ENCODE measurements around the gene SMIM36.
A peak's percentile ranks its signal among the peaks of the same experiment; 100 is the strongest.
"Not testable (repeated sequence)": the region's sequence is repeated elsewhere in the genome, so short reads cannot be mapped to it uniquely, and the experiment has no call there.

Gene SMIM36

DNA sequence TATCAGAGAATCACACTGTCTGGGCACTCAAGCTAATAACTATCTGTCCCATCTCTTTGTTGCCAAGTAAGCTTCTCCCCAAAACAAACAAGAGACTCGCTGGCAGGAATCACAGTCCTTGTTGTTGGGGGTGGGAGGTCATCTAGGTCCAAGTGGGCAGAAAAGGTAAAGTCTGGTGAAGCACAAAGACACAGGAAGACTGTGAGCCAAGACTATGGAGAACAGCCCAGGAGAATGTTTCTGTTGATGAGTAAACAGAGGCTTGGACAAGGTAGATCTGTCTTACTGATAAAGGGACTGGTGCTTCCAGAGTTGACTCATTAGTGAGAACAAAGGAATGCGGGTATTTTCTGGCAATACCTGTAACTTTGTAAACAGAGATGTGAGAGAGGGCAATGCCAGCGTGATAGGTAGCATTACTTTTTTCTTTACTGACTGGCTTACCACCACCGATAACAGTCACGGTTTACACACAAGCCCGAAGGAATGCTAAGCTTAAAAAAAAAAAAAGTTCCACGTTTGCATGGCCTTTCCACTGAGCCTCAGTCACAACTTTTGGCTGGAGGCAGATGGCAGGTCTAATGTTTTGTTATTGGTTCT is 78.1 kb downstream of the SMIM36 start:
- DNase-seq = no peak

DNA sequence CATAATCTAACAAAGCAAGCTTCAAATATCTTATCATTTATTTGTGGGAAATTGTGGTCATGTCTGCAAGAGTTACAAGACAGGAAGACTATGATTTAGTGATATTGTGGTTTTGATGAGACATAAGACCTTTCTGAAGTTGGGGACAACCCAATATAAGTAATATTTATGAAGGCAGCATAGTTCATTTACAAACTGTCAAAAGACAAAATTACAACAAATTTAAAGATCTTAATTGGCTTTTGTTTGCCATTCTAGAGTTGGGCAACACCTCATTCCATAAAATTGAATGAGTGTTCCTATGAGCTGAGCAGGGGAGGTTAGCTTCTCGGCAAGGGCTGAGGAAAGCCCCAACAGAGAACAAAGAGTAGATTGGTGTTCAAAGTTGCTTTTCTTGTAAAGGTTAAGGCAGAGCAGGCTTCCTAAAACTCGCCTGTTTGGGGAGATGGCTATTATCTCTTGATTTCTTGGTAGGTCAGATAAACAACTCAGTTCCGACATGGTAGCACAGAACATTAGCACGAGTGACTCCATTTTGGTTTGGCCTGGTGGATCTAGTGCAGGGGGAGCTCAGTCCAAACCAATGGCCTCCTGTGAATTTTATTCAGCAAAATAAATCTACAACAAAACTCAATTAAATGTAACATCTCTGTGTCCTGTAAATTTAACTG is 78.8 kb downstream of the SMIM36 start:
- no peak for DNase-seq

DNA sequence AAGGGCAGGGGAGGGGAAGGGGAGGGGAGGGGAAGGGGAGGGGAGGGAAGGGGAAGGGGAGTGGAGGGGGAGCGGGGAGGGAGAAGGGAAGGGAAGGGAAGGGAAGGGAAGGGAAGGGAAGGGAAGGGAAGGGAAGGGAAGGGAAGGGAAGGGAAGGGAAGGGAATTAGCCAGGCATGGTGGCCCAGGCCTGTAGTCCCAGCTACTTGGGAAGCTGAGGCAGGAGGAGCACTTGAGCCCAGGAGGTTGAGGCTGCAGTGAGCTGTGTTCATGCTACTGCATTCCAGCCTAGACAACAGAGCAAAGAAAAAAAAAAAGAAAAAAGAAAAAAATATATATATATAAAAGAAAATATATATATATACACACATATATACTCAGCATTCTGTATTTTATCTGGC is 79.3 kb downstream of the SMIM36 start:
- not testable (repeated sequence) for DNase-seq

DNA sequence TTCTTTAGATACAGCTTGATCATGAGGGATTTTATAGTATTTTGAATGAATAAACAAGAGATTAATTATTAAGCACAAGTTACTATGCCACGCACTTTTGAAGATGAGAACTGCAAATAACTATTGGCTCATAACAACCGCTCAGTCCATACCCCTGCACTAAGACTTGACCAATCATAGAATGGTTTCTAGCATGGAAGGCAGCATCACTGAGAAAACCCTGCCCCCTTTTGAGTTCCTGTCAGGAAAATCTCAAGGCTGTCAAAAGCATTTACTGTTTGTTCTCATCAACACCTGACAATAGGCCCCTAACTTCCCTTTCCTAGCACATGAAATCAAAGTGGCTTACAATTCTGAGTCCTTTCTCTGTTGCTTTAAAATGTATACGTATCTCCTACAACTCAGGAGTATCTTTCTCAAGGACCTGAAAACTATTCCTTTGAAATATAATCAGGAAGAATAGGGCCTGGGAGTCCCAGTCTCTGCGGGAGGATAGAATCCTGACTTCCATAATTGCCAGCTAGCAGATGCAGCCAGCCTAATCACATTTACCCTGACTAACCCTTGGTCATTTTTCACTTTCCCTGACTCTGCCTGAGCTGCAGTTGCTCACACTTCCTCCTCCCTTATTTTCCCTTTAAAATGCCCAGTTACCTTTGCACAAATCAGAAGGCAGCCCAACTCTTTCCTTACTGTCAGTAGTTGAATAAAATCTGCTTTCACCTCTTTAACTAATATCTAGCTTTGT is 80.5 kb downstream of the SMIM36 start:
- peak in 1 of 2 experiments; percentile 4 for DNase-seq

DNA sequence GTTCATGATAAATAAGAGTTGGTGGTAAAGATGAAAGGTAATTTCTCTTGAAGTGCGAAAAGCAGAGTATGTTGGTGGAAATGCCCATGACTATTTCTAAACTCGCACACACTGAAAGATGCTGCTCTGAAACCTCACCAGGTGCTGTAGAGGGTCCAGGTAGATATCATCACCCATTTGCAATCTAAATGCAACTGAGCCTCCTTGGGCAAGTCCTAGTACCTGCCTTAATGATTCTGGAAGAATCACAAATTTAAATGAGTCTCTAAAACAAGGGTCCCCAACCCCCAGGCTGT is 83.7 kb downstream of the SMIM36 start:
- DNase-seq = no peak

DNA sequence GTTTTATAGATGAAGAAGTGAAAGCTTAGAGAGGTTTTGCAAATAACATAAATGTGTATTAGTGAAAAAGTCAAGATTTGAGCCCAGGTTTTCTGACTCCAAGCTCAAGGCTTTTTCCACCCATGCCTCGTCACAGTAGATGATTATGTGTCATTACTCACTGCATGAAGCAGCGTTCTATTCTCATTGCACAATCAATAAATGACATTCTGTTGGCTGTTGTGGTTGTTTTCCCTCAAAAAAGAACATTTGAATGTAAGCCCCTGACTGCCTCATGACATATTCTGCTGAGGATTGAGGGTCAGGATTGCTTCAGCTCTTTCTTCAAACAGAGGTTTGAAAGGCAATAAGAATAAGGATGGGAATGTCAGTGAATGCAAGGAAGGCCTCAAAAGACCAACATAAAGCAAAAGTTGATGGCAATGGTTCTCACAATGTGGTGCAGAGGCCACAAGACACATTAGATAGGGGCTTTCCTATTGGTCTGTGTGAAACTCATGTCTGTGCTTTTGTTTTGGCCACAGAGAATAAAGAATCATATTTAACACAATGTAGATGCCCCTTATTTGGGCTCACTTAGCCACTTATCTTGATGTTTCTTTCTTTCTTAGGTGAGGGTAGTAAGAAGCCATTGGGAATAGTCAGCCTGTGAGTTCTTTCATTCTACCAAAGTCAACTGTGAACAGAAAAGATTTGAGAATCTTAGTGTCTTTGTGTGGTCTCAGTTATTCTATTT is 84.2 kb downstream of the SMIM36 start:
- DNase-seq = no peak

DNA sequence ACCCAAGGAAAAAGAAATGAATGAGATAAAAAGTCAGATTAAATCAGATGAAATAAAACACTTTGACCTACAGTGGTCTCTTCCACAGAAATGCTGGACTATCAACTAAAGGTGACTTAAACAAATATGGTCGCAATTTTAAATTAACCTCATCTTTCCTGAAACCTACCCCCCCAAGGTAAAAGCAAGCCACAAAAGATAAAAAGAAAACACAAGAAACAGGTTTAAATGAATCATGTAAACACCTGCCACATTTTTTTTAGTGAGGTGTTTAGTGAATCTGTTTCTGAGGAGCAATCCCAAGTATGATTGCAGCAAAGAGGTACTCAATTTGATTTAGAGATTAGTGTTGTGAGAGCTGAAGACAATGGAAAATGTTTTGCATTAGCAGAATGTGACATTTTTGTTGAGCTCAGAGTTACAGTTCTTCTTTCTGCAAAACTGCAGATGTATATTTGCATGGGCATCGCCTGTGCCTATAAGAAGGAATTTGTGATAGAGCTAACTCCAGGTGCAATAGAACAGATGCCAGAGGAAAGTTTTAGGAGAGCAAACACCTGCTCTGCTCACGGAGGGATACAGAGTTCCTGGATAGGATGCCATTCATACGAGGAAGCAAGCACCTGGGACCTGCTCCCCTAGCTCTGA is 86.2 kb downstream of the SMIM36 start:
- peak in 1 of 2 experiments; percentile 7 for DNase-seq

DNA sequence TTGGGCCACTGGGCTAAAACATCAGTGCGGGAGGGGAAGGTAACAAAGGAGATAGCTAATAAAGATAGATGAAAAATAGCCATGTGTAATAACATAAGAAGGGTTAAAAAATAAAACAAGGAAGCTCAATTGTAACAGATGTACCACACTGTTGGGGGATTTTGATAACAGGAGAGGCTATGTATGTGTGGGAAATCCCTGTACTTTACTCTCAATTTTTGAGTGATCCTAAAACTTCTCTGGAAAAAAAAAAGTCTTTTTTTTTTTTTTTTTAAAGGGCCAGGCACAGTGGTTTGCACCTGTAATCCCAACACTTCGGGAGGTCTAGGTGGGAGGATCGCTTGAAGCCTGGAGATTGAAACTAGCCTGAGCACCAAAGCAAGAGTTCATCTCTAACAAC is 87.7 kb downstream of the SMIM36 start:
- no peak for DNase-seq

DNA sequence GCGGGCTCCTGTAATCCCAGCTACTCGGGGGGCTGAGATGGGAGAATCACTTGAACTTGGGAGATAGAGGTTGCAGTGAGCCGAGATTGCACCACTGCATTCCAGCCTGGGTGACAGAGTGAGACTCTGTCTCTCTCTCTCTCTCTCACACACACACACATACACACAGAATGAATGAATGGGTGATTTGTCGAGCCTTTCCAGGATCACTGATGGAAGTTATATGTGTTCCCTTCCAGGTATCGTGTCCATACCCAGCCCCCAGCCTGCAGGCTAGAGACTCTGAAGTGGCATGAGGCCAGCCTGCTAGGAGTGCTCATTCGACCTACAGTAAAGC is 88.5 kb downstream of the SMIM36 start:
- DNase-seq = not testable (repeated sequence)

DNA sequence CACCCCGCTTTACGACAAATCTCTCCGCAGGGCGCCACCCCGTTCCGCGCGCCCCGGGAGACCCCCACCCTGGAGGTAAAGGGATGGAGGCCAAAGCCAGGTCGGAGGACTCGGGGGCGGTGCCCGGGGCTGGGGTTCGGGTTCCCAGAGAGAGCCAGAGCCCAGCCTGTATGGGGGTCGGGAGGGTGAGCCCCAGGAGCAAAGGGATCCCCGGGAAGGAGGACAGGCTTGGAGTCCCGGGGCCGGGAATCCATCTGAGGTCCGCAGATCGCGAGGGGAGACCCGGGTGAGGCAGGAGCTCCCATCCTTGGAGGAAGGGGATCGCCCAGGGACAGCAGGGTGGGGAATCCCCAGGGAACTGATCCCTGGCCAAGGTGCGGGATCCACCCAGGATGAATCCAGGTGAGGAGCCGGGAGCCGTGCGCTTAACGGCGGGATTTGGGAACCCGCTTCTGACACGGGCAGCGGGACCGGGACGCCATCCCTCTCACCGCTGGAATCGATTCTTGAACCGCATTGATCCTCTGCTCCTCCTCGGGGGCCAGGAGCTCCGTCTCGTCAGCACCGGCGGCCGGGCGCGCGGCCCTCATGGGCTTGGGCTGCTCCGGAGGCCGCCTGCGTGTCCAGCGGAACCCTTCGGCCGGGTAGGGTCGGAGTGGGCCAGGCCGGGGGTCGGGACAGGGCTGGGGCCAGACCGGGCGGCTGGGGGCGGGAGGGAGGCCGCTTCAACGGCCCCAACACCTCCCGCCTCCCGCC is 89.9 kb downstream of the SMIM36 start, which contains the start of gene MMD:
Gene MMD (minus strand): TSS at position 657 of the 756 bp plus-strand sequence. CDS start 140 bp downstream, at position 517.
- peak in 1 of 2 experiments; percentile 61 for DNase-seq

DNA sequence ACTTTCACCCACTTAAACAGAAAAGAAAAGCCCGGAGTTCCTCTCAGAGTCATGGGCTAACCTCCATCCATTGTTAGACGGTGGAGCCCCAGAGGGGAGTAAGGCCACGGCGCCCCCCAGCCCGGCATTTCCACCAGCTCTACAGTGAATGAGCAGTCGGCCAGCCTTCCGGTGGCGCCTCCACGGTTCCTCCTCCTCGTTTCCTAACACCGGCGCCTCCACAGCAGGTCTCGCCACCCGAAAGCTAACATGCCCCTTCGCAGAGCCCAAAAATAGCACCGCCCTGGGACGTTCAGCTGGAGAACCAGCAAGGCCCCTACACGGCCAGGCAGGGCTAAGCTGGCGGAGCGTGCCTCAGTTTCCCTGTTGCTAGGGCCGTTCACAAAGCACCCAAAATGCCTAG is 90.5 kb downstream of the SMIM36 start:
- DNase-seq = peak in 1 of 2 experiments; percentile 26

DNA sequence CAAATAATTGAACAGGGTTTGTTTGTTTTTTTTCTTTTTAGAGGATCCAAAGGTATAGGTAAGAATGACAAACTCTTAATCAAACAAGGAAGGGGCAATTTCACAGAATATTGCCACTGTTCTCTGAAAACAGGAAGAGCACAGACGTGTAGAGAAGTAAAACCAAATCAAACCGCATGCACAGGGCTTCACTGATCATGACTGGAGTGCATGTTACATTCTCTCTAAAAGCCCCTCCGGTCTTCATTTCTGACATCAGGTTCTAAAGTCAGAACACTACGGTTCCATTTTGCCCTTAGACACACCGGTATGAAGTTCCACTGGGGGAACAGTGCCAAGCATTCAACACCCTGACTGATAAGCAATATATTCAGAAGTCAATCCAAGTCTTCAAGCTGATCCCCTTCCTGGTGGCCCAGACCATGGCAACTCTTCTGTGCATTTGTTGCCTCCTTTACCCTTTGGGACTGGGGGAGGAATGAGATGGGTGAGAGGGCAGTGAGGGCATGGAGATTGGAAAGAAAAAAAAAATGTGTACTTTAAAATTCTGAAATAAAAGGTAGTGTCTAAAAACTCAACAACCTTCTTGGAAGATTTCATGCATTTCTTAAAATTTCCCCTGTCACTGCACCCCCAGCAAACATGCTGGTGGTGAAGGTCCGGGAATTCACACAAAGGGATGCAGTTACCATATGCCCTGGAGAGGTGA is 91.0 kb downstream of the SMIM36 start:
- DNase-seq = no peak

DNA sequence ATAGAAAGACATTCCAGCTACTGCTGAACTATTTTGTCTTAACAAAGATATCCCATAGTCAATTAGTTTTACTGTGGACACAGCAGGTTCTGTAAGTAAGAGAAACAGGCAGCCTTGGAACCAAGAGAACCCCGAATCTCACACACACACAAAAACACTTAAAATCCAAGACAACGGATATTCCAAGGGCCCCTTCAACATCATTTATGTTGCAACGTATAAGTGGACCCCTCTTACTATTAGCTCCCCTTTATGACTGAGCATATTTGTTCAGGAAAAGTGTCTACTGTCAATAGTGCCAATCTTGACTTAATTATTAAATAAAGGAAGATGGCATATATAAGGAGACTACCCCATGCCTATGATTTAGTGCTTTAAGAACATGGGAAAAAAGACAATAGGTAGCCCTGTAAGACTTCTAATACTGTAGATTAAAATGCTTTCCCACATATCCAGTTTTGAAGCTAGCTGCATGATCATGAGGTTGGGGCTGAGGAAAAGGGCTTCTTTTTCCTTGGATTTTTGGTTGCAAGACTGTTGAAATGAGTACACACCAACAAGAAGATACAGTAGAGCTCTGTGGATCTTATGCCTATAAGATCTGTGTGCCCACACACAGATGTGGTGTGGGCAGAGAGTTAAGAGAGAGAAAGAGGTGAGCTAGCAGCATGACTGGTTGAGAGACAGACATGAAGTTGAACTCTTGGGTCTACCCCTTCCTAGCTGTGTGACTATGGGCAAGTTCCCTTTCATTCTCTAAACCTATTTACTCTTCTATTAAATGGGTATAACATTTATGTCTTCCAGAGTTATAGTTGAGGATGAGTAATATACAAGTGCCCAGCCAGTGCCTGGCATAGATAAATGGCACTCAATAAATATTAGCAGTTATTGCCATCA is 92.6 kb downstream of the SMIM36 start:
- no peak for DNase-seq

DNA sequence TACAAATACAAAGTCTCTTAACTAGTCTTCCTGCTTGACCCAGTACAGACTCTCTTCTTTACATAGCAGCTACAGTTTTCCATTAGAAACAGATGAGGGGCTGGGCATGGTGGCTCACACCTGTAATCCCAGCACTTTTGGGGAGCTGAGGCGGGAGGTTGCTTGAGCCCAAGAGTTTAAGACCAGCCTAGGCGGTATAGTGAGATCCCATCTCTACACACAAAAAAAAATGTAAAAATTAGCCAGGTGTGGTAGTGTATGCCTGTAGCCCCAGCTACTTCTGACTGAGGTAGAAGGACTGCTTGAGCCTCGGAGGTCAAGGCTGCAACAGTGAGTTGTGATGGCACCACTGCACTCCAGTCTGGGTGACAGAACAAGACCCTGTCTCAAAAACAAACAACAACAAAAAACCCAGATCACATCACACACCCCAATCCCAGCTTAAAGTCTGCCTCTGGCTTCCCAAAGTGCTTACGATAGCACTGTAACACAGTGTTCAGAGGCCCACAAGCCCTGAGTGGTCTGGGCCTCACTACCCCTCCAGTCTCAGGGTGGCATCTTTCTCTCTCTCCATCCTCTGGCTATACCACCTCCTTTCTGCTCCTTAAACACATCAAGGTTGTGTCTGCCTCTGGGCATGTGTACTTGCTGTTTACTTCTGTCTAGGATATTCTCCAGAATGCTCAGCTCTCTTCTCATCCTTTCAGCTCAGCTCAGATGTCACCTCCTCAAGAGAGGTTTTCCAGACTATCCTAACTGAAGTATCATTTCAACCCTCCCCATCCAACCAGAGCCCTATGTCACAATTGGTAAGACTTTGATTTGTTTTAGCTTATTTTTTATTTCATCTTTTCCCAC is 93.6 kb downstream of the SMIM36 start:
- DNase-seq = no peak

DNA sequence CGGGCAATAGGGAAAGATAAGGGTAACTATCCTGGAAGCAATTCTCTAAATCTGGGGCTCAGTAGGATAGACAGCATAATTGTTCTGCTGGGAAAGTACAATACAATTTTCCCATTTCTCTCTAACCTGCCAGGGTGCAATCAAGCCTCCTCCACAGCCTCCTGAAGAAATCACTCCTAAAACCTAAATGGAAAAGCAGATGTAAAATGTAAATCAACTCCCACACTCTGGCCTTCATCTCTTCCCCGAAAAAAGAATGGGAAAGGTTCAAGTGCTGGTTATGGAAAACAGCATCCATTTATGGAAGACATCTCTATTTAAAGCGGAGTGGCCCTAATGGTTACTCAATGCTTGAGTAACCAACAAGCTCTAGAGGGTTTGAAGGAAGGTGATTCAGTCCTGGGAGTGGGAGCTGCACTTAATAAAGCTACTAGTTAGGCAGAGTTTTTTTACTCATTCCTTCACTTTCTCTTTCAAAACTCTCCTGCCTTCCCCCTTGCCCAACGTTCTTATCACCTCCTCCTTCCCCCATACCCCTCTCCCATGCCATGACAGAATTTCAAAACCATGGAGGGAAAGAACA is 94.7 kb downstream of the SMIM36 start:
- no peak for DNase-seq

DNA sequence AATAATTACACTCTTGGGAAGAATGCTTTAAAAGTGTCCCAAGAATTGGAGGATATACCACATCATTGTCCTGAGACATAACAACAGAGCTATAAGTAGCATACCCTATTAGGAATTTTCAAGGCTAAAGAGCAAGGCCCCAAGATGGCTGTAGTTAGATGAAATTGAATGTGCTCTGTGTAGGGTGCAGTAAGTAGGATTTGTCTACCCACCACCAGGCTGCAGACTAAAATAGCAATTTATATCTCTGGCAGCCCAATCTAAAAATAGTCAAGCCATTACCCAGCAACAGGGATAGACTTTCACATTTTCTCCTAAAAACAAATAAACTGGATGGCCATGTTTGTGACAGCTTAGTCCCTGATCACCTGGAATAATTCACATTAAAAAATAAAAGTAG is 95.3 kb downstream of the SMIM36 start:
- DNase-seq = no peak

DNA sequence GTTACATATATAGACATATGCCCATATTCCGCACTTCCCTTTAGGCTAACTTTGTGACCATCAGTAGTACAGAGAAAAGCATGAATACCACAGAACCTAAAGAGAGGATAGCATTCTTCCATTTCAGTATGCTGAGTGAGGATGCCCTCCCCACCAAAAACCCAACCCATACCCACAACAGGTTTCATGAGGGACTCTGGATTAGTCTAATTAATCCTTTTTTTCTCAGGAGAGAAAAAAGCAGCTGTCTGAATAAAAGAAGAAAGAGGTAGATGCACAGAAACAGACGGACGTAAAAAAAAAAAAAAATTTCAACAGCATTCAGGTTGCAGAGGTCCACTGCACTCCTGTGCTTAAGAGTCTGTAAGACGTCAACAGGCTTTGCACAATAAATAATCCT is 96.3 kb downstream of the SMIM36 start:
- DNase-seq = peak; percentile 72 to 96

DNA sequence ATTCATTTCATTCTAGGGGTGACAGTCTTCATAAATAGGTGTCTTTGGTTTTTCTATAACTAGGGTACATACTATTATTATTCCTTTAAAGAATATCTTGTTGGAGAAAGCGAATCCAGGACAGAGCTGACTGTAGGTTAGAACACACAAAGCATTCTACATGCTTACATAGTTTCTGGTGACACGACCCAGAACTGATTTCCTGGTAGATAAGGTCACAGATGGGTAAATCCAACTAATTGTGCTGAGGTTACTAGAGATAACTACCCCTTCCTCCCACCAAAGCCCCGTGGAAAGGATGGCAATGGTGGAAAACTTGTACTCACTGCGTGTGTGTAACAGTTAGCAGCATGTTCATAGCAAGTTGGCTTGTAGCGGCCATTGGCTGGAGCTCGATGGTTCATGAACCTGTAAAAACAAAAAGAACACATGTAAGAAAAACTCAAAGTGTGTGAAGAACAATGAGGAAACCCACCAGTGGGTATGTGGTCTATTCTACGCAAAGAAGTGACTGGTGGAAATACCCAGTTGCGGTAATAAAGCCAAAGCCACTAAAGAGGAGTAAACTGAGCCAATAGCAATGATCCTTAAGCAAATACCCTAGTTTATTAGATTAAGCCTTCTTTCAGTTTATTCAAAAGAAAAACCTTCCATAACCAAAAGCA is 97.3 kb downstream of the SMIM36 start:
- no peak for DNase-seq

DNA sequence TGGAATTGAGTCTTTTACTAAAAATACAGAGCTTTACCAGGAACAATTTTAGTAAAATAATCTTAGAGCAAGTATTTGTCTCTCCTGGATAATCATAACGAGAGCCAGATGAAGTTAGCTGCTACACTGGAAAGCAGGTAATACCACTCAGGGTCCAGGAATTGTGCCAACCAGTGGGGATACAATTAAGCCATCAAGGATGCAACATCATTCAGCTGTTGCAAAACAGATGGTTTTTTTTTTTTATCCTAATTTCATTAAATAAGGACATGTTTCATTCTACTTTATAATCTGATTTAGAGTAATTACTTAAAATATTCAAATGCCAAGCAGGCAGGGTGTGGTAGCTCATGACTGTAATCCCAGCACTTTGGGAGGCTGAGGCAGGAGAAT is 99.8 kb downstream of the SMIM36 start:
- DNase-seq = peak; percentile 60 to 77
